GM12874 (cell line): ENCODE data around the gene RPS24.

Experiments
- CTCF ChIP-seq: IDR thresholded peaks from 2 replicates; pipeline ENCODE4 v1.5.1; 2011; ENCODE audit warnings: low read depth, mild to moderate bottlenecking, control low read depth, low read length, moderate library complexity; ENCODE audit not compliant: insufficient read depth

RPS24 gene

GRCh38 chr10:78039743-78040142, 6.1 kb downstream of the RPS24 start:
- no peak for TF ChIP-seq CTCF

DNA sequence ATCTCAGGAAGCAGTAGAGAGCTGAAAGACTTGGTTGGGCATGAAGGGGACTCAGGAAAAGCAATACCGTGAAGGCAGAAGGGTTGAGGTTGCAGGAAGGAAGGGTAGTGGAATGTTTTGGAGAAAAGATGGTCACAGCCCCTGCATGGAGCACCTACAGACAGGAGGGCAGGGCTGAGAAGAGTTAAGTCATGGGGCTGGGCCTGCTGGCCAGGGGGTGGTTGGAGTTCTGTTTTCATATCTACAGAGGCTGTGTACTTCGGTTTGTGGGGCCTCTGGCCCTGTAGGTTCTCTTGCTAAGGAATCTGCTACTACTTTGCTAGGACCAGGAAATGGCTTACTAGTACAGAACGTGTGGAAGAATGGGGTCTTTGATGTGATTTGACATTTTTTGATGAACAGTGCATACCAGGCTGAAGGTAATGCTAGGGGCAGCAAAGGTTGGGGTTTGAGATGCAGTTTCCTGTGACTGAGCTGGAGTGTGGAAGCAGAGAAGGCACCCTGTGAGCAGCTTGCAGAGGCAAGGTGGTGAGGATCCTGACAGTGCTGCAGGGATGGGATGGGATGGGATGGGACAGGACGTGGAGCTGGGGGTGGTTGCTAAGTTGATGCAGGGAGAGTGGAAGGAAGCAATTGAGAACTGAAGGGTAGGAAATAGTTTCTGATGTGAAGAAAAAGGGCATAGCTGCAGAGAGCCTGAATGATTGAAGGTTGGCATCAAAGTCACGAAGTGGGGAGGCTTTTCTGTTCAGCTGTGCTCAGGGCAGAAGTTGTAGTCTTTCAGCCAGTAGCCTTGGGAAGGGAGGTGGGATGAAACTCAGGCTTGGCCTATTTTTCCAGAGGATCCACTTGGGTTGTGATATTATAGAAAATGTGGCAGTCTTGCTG, 7.8 kb downstream of the RPS24 start:
- TF ChIP-seq CTCF = no peak

GRCh38 chr10:78042058-78042751, 8.5 kb downstream of the RPS24 start:
- TF ChIP-seq CTCF = no peak

GRCh38 chr10:78042752-78043104, 9.1 kb downstream of the RPS24 start:
- no peak for TF ChIP-seq CTCF

- TF ChIP-seq CTCF = no peak
Observed at GRCh38 chr10:78044179-78044578, 10.5 kb downstream of the RPS24 start.

GRCh38 chr10:78044699-78045098, 11.0 kb downstream of the RPS24 start:
- no peak for TF ChIP-seq CTCF

DNA sequence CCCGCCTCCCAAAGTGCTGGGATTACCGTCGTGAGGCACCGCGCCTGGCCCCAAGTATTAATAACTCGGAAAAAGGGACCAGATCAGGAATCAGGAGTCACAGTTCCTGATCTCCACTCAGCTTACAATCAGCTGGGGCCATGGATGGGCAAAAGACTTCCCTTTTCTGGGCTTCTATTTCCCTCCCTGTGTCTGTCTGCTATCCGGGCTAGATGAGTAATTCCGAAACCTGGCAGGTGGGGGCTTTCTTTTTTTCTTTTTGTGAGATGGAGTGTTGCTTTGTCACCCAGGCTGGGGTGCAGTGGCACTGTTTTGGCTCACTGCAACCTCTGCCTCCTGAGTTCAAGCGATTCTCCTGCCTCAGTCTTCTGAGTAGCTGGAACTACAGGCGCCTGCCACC, 11.6 kb downstream of the RPS24 start:
- TF ChIP-seq CTCF = no peak
